Diencephalon (tissue), 1 donor: ENCODE results near the gene NCBP2L. TPM values are rescaled to one million over a fixed set of nuclear protein-coding genes. Genes with fewer than 3 reads are reported as not detected.

Source experiments
- total RNA-seq: library from RNA; depleted of rRNA; stranded (reverse); fragments of >200 nt; gene quantifications from one replicate; pipeline ENCODE4 v1.2.3, GENCODE V29; 2014

The NCBP2L gene
- total RNA-seq = not detected

GRCh38 chrX:107777536-107777832, at the start of gene NCBP2L:
Gene NCBP2L (plus strand): TSS chrX:107777733. CDS start chrX:107794221, 16,488 bp downstream.

GRCh38 chrX:107775734-107776511, 1.6 kb upstream of the NCBP2L start, which contains the start of gene TSC22D3:
Gene TSC22D3 (minus strand): TSS chrX:107775787. CDS start chrX:107775419, 368 bp downstream.

DNA sequence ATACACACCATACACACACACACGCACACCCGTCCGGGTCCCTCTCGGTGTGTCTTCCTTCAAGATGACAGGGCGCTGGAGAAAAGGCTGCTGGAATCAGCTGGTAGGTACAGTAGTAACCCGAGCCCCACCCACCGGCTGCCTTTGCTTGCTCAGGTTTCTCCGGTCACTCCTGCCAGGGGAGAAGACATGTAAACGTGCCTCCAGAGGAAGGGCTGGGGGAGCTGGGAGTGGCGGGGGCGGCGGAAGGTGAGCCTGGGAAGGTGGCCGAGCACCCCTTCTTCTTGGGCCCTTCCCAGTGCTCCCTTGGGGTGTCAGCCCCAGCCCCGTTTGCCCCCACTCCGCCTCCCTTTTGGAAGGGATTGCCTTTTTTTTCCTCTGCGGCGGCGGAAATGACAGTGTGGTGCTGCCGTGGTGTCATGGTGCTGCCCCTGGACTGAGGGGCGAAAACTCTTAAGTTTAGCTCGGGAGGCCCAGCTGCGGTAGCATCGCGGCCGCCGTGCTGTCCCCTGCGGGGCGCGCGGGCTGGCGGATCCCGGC, 48.2 kb downstream of the NCBP2L start, which contains the start of gene MID2:
MID2 (plus strand) TSS at position 169 of the 540 bp plus-strand sequence. CDS start 561 bp downstream, outside the sequence.

Other genes starting within 250 kb of the NCBP2L start
- 39.7 TPM for gene PRPS1, start 149.2 kb upstream of the NCBP2L start, total RNA-seq
- gene TSC22D3, start 1.9 kb upstream of the NCBP2L start, total RNA-seq = 70.4 TPM
- gene MID2, start 48.1 kb downstream of the NCBP2L start, total RNA-seq = 45.0 TPM
- gene TEX13B, start 204.6 kb downstream of the NCBP2L start, total RNA-seq = not detected